Measurements from ENCODE around the gene PDE5A.

PDE5A gene

DNA sequence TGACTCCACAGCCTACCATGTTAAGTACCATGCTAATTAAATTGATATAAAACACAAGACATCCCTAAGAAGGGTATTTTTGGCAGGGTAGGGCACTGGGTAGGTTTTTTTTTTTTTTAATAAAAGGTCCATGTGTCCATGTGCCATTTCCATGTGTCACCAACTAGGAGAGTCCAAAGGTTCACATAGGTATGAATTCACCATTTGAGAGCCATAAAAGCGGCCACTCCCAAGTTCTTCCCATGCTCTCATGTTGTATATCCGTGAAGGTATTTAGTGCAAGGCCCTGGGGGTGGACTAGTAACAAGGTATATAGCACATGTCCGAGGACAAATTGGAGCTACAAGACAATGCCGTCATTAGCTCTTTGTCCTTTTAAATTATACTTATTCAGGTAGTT is 107.3 kb downstream of the PDE5A start:
- TF ChIP-seq, protein P1, sequence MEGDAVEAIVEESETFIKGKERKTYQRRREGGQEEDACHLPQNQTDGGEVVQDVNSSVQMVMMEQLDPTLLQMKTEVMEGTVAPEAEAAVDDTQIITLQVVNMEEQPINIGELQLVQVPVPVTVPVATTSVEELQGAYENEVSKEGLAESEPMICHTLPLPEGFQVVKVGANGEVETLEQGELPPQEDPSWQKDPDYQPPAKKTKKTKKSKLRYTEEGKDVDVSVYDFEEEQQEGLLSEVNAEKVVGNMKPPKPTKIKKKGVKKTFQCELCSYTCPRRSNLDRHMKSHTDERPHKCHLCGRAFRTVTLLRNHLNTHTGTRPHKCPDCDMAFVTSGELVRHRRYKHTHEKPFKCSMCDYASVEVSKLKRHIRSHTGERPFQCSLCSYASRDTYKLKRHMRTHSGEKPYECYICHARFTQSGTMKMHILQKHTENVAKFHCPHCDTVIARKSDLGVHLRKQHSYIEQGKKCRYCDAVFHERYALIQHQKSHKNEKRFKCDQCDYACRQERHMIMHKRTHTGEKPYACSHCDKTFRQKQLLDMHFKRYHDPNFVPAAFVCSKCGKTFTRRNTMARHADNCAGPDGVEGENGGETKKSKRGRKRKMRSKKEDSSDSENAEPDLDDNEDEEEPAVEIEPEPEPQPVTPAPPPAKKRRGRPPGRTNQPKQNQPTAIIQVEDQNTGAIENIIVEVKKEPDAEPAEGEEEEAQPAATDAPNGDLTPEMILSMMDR (conservative IDR thresholded peaks at IDR 0.05; ENCODE audit: control insufficient read depth, insufficient read depth, low read depth, low read length), result no peak
- no peak for DNase-seq (ENCODE audit: low read depth)
- H3K4me3 ChIP-seq (ENCODE audit: control insufficient read depth, low read depth, low read length), result no peak overlapping the region

DNA sequence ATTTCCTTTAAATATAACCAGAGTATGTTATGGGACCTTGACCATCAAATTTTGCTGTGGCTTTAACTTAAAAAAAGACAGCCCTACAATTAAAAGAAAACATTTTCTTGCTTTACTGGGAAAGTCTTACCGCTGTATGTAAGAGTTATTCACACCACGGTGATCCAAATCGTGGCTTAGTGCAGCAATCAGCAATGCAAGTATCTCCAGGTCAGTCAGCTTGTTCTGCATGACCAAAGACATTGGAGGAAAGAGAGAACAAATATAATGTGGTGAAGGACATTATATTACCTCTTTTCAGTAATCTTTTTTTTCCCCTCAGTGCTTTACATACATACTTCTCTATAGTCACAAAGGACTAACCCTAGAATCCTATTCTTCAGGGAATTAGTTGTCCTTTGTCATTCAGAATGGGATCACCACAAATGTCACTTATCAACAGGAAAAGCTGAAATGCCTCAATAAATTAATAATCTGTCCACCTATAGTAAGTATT is 109.6 kb downstream of the PDE5A start:
- H3K4me3 ChIP-seq (ENCODE audit: control insufficient read depth, low read depth, low read length), result no peak overlapping the region
- TF ChIP-seq, protein P1 (conservative IDR thresholded peaks at IDR 0.05; ENCODE audit: control insufficient read depth, insufficient read depth, low read depth, low read length), result no peak
- DNase-seq (ENCODE audit: low read depth), result no peak

GRCh38 chr4:119518230-119518892 is 110.2 kb downstream of the PDE5A start:
- H3K4me3 ChIP-seq (ENCODE audit: control insufficient read depth, low read depth, low read length), result no peak overlapping the region
- no peak for DNase-seq (ENCODE audit: low read depth)
- TF ChIP-seq, protein P1 (conservative IDR thresholded peaks at IDR 0.05; ENCODE audit: control insufficient read depth, insufficient read depth, low read depth, low read length), result no peak

DNA sequence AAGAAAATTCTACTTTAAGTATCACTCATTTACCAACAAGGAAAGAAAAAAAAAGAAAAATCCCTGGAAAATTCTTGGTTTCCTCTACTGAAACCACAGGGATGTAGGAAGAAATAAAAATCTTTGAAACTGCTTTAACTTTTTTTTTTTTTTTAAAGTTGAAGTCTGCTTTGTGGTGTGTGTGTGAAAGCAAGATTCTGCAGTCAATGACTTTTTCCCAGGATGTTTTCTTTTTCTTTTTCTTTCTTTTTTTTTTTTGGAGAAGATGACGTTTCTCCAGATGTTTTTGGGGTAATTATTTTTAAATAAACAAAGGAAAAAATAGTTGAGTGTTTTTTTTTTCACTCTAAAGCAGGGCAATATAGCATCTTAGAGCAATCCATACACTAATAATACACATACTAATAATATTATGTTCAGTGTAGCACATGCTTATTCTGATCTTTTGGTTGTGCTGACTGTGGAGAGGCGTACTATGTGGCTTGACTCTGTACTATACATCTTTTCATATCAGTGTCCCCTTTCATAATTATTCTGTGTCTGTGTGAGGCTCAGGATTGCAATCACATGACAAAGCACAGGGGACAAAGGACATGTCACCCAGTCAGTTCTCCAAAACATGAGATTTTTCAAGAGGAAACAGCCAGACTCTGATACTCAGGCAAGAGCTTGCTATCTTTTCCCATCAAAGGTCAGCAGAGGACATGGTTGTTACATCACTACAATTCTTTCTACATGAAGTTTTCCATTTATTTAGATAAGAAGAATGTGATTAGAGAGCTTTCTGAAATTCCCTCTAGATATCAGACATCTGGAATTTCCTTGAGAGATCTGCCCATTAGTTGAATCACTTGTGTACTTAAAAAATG is 111.0 kb downstream of the PDE5A start:
- no peak overlapping the region for H3K4me3 ChIP-seq (ENCODE audit: control insufficient read depth, low read depth, low read length)
- DNase-seq (ENCODE audit: low read depth), result peak; percentile 39
- TF ChIP-seq, protein P1 (conservative IDR thresholded peaks at IDR 0.05; ENCODE audit: control insufficient read depth, insufficient read depth, low read depth, low read length), result no peak

DNA sequence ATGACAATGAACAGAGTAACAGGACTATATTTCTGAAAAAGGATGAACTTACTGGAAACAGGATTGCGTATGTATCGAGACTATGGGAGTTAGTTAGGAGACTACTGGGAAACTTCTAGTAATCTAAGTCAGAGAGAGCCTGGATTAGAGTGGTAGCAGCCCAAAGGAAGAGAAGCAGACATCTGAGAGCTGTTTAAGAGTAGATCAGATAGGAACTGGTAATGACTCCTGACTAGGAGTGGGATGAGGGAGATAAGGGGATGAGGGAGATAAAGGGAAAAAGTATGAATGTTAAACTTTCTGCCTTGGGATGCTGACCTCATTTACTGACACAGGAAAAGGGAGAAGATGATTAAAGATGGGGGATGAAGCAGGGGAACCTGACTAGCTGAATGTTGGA is 116.2 kb downstream of the PDE5A start:
- DNase-seq (ENCODE audit: low read depth), result no peak
- TF ChIP-seq, protein P1 (conservative IDR thresholded peaks at IDR 0.05; ENCODE audit: control insufficient read depth, insufficient read depth, low read depth, low read length), result no peak
- H3K4me3 ChIP-seq (ENCODE audit: control insufficient read depth, low read depth, low read length), result no peak overlapping the region

DNA sequence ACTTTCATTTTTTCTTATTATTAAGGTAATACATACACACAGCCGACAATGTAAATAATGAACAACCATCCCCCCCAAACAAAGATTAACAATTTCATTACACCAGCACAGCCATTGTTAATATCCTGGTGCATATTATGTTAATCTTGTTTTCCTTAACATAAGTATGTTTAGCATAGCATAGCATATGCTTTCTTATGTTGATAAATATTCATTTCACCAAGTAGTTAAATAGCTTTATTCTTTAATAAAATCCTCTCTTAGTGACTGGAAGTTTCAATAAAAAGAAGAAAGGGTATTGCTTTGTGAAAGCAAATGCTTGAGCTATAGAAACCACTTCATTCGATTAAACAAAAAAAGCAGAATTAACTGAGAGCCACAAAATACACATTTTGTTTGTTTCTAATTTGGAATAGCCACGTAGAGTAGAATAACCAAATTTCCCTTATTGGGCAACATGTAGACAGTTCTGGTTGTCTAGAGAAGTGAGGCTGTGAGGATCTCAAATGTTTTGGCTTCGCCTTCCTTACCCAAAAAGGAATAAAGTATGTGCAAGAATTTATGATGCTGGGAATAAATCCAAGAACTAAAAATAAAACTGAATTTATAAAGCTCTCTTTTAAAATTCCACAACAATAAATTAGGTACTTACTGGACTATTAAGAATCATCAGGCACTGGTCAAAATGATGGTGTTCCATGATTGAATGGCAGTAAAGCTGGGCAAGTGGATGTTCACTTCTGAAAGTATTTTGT is 118.0 kb downstream of the PDE5A start:
- no peak for DNase-seq (ENCODE audit: low read depth)

More for the DNA sequence above, 118.0 kb downstream of the PDE5A start:
- TF ChIP-seq, protein P1 (conservative IDR thresholded peaks at IDR 0.05; ENCODE audit: control insufficient read depth, insufficient read depth, low read depth, low read length), result no peak
- no peak overlapping the region for H3K4me3 ChIP-seq (ENCODE audit: control insufficient read depth, low read depth, low read length)
